Sigmoid colon (tissue), 7 donors: Measurements from ENCODE around the gene NCKAP5. TPM values are rescaled to one million over a fixed set of nuclear protein-coding genes. Genes with fewer than 3 reads are reported as not detected.

ENCODE experiments used
- DNase-seq: peaks from one replicate; pipeline ENCODE4 v3.0.0-alpha.2; 2019
- H3K27ac ChIP-seq, 4 donors: fragments of 200-600 bp; sonication (generic); one replicate each; pipeline ENCODE4 v1.5.1; 2016 to 2019; ENCODE audit warnings: mild to moderate bottlenecking in 1 of 4
- H3K27me3 ChIP-seq, 3 donors: fragments of 200-600 bp; sonication (generic); one replicate each; pipeline ENCODE4 v1.5.1; 2019; ENCODE audit warnings: mild to moderate bottlenecking in 1 of 3
- H3K36me3 ChIP-seq, 4 donors: fragments of 200-600 bp; sonication (generic); one replicate each; pipeline ENCODE4 v1.5.1; 2016 to 2019
- H3K4me1 ChIP-seq, 4 donors: fragments of 200-600 bp; sonication (generic); one replicate each; pipeline ENCODE4 v1.5.1; 2017 to 2019
- H3K4me3 ChIP-seq, 4 donors: fragments of 200-600 bp; sonication (generic); one replicate each; pipeline ENCODE4 v1.5.1; 2017 to 2019; ENCODE audit warnings: mild to moderate bottlenecking in 2 of 4, moderate library complexity in 1 of 4
- H3K9me3 ChIP-seq, 4 donors: fragments of 200-600 bp in 3 of 4; sonication (generic) in 3 of 4; one replicate each; pipeline versions ENCODE4 v1.5.1 to v1.6.1; 2013 to 2019
- CTCF ChIP-seq, 4 experiments: fragments of 450-650 bp in 3 of 4; fragments of 200-600 bp in 1 of 4; IDR thresholded peaks; one replicate each; pipeline ENCODE4 v1.5.1; 2016 to 2019; ENCODE audit warnings: antibody characterized with exemption in 4 of 4, mild to moderate bottlenecking in 3 of 4, moderate library complexity in 2 of 4
- EP300 ChIP-seq, 4 donors: sonication (generic); formaldehyde crosslinking; IDR thresholded peaks; one replicate each; pipeline ENCODE4 v1.6.1; 2017; ENCODE audit warnings: antibody characterized with exemption in 4 of 4
- POLR2A ChIP-seq, 2 donors: fragments of 450-650 bp; IDR thresholded peaks; one replicate each; pipeline ENCODE4 v1.6.1; 2016; ENCODE audit warnings: antibody characterized with exemption in 2 of 2, mild to moderate bottlenecking in 2 of 2, moderate library complexity in 2 of 2
- POLR2AphosphoS5 ChIP-seq, 4 donors: sonication (generic); formaldehyde crosslinking; IDR thresholded peaks; one replicate each; pipeline ENCODE4 v1.6.1; 2017; ENCODE audit warnings: antibody characterized with exemption in 4 of 4
- WGBS, 2 donors: extraction: QIAGEN DNeasy Blood & Tissue Kit; methylation state at CpG; one replicate each; pipeline ENCODE4 v1.1.7; 2013; 5-methylcytosine and 5-hydroxymethylcytosine counted together
- intact Hi-C: fragments of 100-400 bp; cut with DNase I; formaldehyde crosslinking; loops from one replicate; pipeline ENCODE4 v1.15.1; 2023
- polyA plus RNA-seq, 3 donors: library from polyadenylated mRNA; stranded (reverse); fragments of 200-250 nt; gene quantifications; one replicate each; pipeline ENCODE4 v1.2.3, GENCODE V29; 2013
- total RNA-seq, 4 donors: library from RNA; depleted of rRNA; stranded (reverse); fragments of >200 nt; gene quantifications; one replicate each; pipeline ENCODE4 v1.1.0, GENCODE V29; 2016
- donor health status: healthy with polysubstance abuse.
- donor health status: Bipolar disorder and iron deficiency.
- donor health status: healthy.

Gene NCKAP5
- total and polyA plus RNA-seq, 7 donors: under 0.01 to 3.7 (median 0.60) TPM

- Histone ChIP-seq H3K9me3 (no peaks in the 10 kb centered on the region), H3K27ac (no peak overlapping the region), H3K4me3 (no peak overlapping the region), H3K36me3 (no peaks in the 10 kb centered on the region), H3K4me1 (peaks cover 0 to 8% (median 3%) of the 10 kb centered on the region in 4 donors), H3K27me3 (no peaks in the 10 kb centered on the region)
- DNase-seq: no peak
- WGBS, 2 donors: 84 to 95% methylated on average over 13 of the region's 13 CpGs
- TF ChIP-seq POLR2AphosphoS5 (IDR thresholded peaks at IDR 0.05): no peak
- no peak for TF ChIP-seq EP300 (IDR thresholded peaks at IDR 0.05)
- TF ChIP-seq CTCF (IDR thresholded peaks at IDR 0.05): no peak
- no peak for TF ChIP-seq POLR2A (IDR thresholded peaks at IDR 0.05)
- intact Hi-C loops: no loop called here
Measured at GRCh38 chr2:133600266-133600928, 32.1 kb upstream of the NCKAP5 start.

GRCh38 chr2:133599811-133600210, 31.5 kb upstream of the NCKAP5 start:
- WGBS, 2 donors: 91 to 93% methylated on average over 10 of the region's 10 CpGs
- intact Hi-C loops: no loop called here
- Histone ChIP-seq H3K9me3 (no peaks in the 10 kb centered on the region), H3K4me1 (peaks cover 0 to 8% (median 3%) of the 10 kb centered on the region in 4 donors), H3K27me3 (no peaks in the 10 kb centered on the region), H3K36me3 (no peaks in the 10 kb centered on the region), H3K27ac (no peak overlapping the region), H3K4me3 (no peak overlapping the region)
- no peak for DNase-seq
- TF ChIP-seq EP300 (IDR thresholded peaks at IDR 0.05) (no peak), CTCF (IDR thresholded peaks at IDR 0.05) (no peak), POLR2AphosphoS5 (IDR thresholded peaks at IDR 0.05) (no peak), POLR2A (IDR thresholded peaks at IDR 0.05) (no peak)

GRCh38 chr2:133599211-133599803, 31.0 kb upstream of the NCKAP5 start:
- Histone ChIP-seq H3K4me1 (peaks cover 0 to 8% (median 3%) of the 10 kb centered on the region in 4 donors), H3K36me3 (no peaks in the 10 kb centered on the region), H3K9me3 (no peaks in the 10 kb centered on the region), H3K4me3 (no peak overlapping the region), H3K27me3 (no peaks in the 10 kb centered on the region), H3K27ac (no peak overlapping the region)
- 94% methylated on average over 5 of the region's 5 CpGs for WGBS, 2 donors
- DNase-seq: no peak
- TF ChIP-seq POLR2A (IDR thresholded peaks at IDR 0.05) (no peak), EP300 (IDR thresholded peaks at IDR 0.05) (no peak), POLR2AphosphoS5 (IDR thresholded peaks at IDR 0.05) (no peak), CTCF (IDR thresholded peaks at IDR 0.05) (no peak)
- intact Hi-C loops: no loop called here

GRCh38 chr2:133598769-133599168, 30.5 kb upstream of the NCKAP5 start:
- Histone ChIP-seq H3K4me1 (peaks cover 0 to 8% (median 3%) of the 10 kb centered on the region in 4 donors), H3K9me3 (no peaks in the 10 kb centered on the region), H3K27ac (no peak overlapping the region), H3K27me3 (no peaks in the 10 kb centered on the region), H3K36me3 (no peaks in the 10 kb centered on the region), H3K4me3 (no peak overlapping the region)
- no peak for DNase-seq
- WGBS, 2 donors: 77 to 81% methylated on average over 2 of the region's 2 CpGs
- TF ChIP-seq POLR2AphosphoS5 (IDR thresholded peaks at IDR 0.05): no peak
- no peak for TF ChIP-seq CTCF (IDR thresholded peaks at IDR 0.05)
- TF ChIP-seq EP300 (IDR thresholded peaks at IDR 0.05): no peak
- TF ChIP-seq POLR2A (IDR thresholded peaks at IDR 0.05): no peak
- intact Hi-C loops: no loop called here
